ENCODE measurements around the gene MUSTN1. TPM values are rescaled to one million over a fixed set of nuclear protein-coding genes. Genes with fewer than 3 reads are reported as not detected.

Gene MUSTN1
- total and polyA plus RNA-seq, 2 of the 13 experiments (the other 11 are each of a cell fraction or from before 2014, with no cell fraction given): 0.84 to 1.4 TPM

DNA sequence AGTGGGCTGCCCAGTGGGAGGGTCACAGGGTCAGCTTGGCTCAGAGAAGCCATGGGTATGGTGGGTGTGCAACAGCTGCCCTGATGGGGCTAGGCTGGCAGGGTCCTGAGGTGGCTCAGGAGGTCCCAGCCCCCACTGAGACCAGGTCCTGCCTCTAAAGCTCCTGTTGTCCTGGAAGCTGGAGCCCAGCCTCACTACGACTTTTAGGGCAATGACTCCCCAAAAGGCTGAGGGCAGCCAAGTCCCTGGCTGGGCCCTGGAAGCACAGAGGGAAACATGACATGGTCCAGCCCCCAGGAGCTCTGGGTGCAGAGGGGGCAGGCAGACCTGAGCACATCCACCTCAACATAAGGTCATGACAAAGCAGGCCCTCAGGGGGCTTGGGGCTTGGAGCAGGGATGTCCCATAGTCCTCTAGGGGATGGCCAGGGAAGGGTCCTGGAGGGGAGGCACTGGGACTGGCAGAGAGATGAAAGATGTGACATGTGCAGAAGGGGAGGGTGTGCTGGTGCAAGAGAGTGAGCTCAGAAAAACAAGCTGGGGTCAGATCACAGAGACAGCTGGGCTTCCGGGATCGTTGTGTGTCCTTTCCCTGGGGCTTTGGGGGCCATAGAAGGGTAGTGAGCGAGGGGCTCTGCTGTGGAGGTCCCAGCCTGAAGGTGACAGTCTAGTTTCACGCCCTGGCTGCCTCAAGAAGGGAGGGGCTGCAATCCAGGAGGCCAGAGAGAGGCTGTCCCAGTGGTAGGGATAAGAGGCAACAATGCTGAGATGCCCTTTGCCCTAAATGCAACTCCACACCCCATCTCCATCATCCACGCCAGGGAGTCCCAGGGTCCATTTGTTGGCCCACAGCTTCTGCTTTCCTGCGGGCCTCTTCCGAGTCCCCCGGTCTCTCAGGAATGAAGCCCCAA is 40.9 kb downstream of the MUSTN1 start (continued):
- TF ChIP-seq, protein P1, sequence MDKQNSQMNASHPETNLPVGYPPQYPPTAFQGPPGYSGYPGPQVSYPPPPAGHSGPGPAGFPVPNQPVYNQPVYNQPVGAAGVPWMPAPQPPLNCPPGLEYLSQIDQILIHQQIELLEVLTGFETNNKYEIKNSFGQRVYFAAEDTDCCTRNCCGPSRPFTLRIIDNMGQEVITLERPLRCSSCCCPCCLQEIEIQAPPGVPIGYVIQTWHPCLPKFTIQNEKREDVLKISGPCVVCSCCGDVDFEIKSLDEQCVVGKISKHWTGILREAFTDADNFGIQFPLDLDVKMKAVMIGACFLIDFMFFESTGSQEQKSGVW (CRISPR knock-in tag; IDR thresholded peaks at IDR 0.05; ENCODE audit: borderline replicate concordance): no peak
- TF ChIP-seq, protein P2, sequence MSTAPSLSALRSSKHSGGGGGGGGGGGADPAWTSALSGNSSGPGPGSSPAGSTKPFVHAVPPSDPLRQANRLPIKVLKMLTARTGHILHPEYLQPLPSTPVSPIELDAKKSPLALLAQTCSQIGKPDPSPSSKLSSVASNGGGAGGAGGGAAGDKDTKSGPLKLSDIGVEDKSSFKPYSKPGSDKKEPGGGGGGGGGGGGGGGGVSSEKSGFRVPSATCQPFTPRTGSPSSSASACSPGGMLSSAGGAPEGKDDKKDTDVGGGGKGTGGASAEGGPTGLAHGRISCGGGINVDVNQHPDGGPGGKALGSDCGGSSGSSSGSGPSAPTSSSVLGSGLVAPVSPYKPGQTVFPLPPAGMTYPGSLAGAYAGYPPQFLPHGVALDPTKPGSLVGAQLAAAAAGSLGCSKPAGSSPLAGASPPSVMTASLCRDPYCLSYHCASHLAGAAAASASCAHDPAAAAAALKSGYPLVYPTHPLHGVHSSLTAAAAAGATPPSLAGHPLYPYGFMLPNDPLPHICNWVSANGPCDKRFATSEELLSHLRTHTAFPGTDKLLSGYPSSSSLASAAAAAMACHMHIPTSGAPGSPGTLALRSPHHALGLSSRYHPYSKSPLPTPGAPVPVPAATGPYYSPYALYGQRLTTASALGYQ (CRISPR knock-in tag; IDR thresholded peaks at IDR 0.05): no peak
- no peak for TF ChIP-seq HNF4A (CRISPR knock-in tag; IDR thresholded peaks at IDR 0.05)
- TF ChIP-seq ZNF446 (CRISPR knock-in tag; IDR thresholded peaks at IDR 0.05): no peak
- TF ChIP-seq TEAD2 (CRISPR knock-in tag; IDR thresholded peaks at IDR 0.05): no peak
- TF ChIP-seq RBFOX2 (IDR thresholded peaks at IDR 0.05; ENCODE audit: low read depth, low read length): no peak; the same call in 1 of the 2 replicates
- peak; percentile 59; the same call in 1 of the 2 replicates for TF ChIP-seq FOXO1 (CRISPR knock-in tag; IDR thresholded peaks at IDR 0.05)
- no peak for TF ChIP-seq ARNT (IDR thresholded peaks at IDR 0.05)
- TF ChIP-seq NCOA1 (CRISPR knock-in tag; IDR thresholded peaks at IDR 0.05): peak; percentile 34; the same call in 1 of the 2 replicates
- TF ChIP-seq HOXA7 (CRISPR knock-in tag; IDR thresholded peaks at IDR 0.05): no peak
- TF ChIP-seq, protein P3, sequence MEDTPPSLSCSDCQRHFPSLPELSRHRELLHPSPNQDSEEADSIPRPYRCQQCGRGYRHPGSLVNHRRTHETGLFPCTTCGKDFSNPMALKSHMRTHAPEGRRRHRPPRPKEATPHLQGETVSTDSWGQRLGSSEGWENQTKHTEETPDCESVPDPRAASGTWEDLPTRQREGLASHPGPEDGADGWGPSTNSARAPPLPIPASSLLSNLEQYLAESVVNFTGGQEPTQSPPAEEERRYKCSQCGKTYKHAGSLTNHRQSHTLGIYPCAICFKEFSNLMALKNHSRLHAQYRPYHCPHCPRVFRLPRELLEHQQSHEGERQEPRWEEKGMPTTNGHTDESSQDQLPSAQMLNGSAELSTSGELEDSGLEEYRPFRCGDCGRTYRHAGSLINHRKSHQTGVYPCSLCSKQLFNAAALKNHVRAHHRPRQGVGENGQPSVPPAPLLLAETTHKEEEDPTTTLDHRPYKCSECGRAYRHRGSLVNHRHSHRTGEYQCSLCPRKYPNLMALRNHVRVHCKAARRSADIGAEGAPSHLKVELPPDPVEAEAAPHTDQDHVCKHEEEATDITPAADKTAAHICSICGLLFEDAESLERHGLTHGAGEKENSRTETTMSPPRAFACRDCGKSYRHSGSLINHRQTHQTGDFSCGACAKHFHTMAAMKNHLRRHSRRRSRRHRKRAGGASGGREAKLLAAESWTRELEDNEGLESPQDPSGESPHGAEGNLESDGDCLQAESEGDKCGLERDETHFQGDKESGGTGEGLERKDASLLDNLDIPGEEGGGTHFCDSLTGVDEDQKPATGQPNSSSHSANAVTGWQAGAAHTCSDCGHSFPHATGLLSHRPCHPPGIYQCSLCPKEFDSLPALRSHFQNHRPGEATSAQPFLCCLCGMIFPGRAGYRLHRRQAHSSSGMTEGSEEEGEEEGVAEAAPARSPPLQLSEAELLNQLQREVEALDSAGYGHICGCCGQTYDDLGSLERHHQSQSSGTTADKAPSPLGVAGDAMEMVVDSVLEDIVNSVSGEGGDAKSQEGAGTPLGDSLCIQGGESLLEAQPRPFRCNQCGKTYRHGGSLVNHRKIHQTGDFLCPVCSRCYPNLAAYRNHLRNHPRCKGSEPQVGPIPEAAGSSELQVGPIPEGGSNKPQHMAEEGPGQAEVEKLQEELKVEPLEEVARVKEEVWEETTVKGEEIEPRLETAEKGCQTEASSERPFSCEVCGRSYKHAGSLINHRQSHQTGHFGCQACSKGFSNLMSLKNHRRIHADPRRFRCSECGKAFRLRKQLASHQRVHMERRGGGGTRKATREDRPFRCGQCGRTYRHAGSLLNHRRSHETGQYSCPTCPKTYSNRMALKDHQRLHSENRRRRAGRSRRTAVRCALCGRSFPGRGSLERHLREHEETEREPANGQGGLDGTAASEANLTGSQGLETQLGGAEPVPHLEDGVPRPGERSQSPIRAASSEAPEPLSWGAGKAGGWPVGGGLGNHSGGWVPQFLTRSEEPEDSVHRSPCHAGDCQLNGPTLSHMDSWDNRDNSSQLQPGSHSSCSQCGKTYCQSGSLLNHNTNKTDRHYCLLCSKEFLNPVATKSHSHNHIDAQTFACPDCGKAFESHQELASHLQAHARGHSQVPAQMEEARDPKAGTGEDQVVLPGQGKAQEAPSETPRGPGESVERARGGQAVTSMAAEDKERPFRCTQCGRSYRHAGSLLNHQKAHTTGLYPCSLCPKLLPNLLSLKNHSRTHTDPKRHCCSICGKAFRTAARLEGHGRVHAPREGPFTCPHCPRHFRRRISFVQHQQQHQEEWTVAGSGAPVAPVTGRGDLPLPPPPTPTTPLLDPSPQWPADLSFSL (CRISPR knock-in tag; IDR thresholded peaks at IDR 0.05): no peak
- peak; percentile 73; the same call in 1 of the 2 replicates for TF ChIP-seq PPARG (CRISPR knock-in tag; conservative IDR thresholded peaks at IDR 0.05)
- TF ChIP-seq ZNF230 (CRISPR knock-in tag; IDR thresholded peaks at IDR 0.05): no peak
- TF ChIP-seq, protein P4, sequence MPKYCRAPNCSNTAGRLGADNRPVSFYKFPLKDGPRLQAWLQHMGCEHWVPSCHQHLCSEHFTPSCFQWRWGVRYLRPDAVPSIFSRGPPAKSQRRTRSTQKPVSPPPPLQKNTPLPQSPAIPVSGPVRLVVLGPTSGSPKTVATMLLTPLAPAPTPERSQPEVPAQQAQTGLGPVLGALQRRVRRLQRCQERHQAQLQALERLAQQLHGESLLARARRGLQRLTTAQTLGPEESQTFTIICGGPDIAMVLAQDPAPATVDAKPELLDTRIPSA (CRISPR knock-in tag; IDR thresholded peaks at IDR 0.05; ENCODE audit: borderline replicate concordance): no peak
- TF ChIP-seq, protein P5, sequence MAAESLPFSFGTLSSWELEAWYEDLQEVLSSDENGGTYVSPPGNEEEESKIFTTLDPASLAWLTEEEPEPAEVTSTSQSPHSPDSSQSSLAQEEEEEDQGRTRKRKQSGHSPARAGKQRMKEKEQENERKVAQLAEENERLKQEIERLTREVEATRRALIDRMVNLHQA (CRISPR knock-in tag; IDR thresholded peaks at IDR 0.05): no peak
- no peak for TF ChIP-seq ZBTB42 (CRISPR knock-in tag; IDR thresholded peaks at IDR 0.05)
- no peak for TF ChIP-seq ZNF850 (CRISPR knock-in tag; conservative IDR thresholded peaks at IDR 0.05)
- peak; percentile 17; the same call in 1 of the 2 replicates for TF ChIP-seq TBX2 (CRISPR knock-in tag; IDR thresholded peaks at IDR 0.05; ENCODE audit: borderline replicate concordance)
- no peak for TF ChIP-seq HDAC6 (IDR thresholded peaks at IDR 0.05; ENCODE audit: low read depth, low read length)
- peak; percentile 41; the same call in 1 of the 2 replicates for TF ChIP-seq ZNF124 (CRISPR knock-in tag; IDR thresholded peaks at IDR 0.05)
